Measurements from ENCODE around the gene CLECL1.

The CLECL1 gene
- total RNA-seq = 0.56 reads per million

- DNase-seq = no peak
Measured at GRCh38 chr12:9732921-9733461, at the start of gene CLECL1. Gene CLECL1 (minus strand): TSS chr12:9733097.

- DNase-seq = no peak
Measured at GRCh38 chr12:9781360-9781759, 48.5 kb upstream of the CLECL1 start.

- no peak for DNase-seq
Measured at GRCh38 chr12:9779209-9779608, 46.3 kb upstream of the CLECL1 start.

- DNase-seq = no peak
Measured at GRCh38 chr12:9776781-9777180, 43.9 kb upstream of the CLECL1 start.

- DNase-seq = no peak
Measured at GRCh38 chr12:9773216-9773877, 40.5 kb upstream of the CLECL1 start.

- no peak for DNase-seq
Measured at GRCh38 chr12:9763025-9763424, 30.1 kb upstream of the CLECL1 start.

- no peak for DNase-seq
Measured at GRCh38 chr12:9762369-9762768, 29.5 kb upstream of the CLECL1 start.

- DNase-seq = peak; percentile 29
Measured at GRCh38 chr12:9761419-9761781, 28.5 kb upstream of the CLECL1 start.

- peak; percentile 78 for DNase-seq
Measured at GRCh38 chr12:9760699-9761418, 28.0 kb upstream of the CLECL1 start, which contains the start of gene CD69. Gene CD69 (minus strand): TSS chr12:9760901. CDS start chr12:9760820, 81 bp downstream.

GRCh38 chr12:9760120-9760519 is 27.2 kb upstream of the CLECL1 start:
- DNase-seq = no peak

GRCh38 chr12:9759694-9760093 is 26.8 kb upstream of the CLECL1 start:
- DNase-seq = no peak

- DNase-seq = no peak
Measured at GRCh38 chr12:9758119-9758518, 25.2 kb upstream of the CLECL1 start.

- DNase-seq = no peak
Measured at GRCh38 chr12:9757433-9758025, 24.6 kb upstream of the CLECL1 start.

- no peak for DNase-seq
Measured at GRCh38 chr12:9756706-9757105, 23.8 kb upstream of the CLECL1 start.

- no peak for DNase-seq
Measured at GRCh38 chr12:9756170-9756569, 23.3 kb upstream of the CLECL1 start.

GRCh38 chr12:9755567-9755966 is 22.7 kb upstream of the CLECL1 start:
- DNase-seq = no peak

GRCh38 chr12:9755035-9755434 is 22.1 kb upstream of the CLECL1 start:
- no peak for DNase-seq

GRCh38 chr12:9754099-9754927 is 21.4 kb upstream of the CLECL1 start:
- no peak for DNase-seq

GRCh38 chr12:9753498-9753897 is 20.6 kb upstream of the CLECL1 start:
- no peak for DNase-seq

- DNase-seq = no peak
Measured at GRCh38 chr12:9753073-9753472, 20.2 kb upstream of the CLECL1 start.

- no peak for DNase-seq
Measured at GRCh38 chr12:9752145-9752933, 19.4 kb upstream of the CLECL1 start.

Measured in effector CD4-positive, alpha-beta T cell (primary cell).